H54 (cell line): ENCODE results near the gene VARS2.
"Not testable (repeated sequence)": the region's sequence is repeated elsewhere in the genome, so short reads cannot be mapped to it uniquely, and the experiment has no call there.

Source experiments
- DNase-seq: peaks from one replicate; pipeline ENCODE4 v3.0.0; 2011; ENCODE audit warnings: low spot score, mixed read lengths; ENCODE audit not compliant: insufficient read length
- FAIRE-seq: peaks from 3 replicates; lab custom pipeline; 2011; peaks lifted over from hg19 to GRCh38; lab: Jason Lieb, UNC
- POLR2A ChIP-seq: IDR thresholded peaks from 2 replicates; pipeline ENCODE4 v1.6.1; 2011; ENCODE audit warnings: low read depth, mild to moderate bottlenecking, low read length

The VARS2 gene

DNA sequence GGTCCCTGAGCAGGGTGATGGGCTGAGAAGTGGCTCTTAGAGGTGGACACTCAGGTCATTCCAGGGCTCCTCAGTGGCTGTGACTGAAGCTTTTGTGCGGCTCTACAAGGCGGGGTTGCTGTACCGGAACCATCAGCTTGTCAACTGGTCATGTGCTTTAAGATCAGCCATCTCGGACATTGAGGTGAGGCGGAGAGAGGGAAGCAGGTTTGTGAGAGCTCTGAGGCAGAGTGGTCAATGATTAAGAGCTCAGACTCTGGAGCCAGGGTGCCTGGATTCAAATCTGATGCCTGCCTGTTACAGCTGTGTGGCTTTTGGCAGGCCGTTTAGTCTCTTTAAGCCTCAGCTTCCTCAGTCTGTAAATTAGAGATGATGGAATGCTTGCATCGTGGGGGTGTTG is 3.0 kb downstream of the VARS2 start:
- DNase-seq (no peak), FAIRE-seq (no peak)
- no peak for TF ChIP-seq POLR2A

DNA sequence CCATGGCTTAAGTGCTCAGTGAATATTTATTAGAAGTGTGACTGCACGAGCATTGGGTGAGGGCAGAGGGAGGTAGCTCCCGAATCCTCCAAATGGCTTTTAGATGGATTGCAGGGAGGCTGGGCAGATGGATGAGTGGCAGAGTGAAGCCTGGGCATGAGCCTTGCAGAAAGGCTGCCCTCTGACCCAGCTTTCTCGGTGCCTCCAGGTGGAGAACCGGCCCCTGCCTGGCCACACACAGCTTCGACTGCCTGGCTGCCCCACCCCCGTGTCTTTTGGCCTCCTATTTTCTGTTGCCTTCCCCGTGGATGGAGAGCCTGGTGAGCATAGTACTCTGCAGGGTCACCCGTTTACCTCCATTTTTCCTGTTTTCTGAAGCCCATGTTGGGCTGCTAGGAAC is 3.4 kb downstream of the VARS2 start:
- DNase-seq (no peak), FAIRE-seq (no peak)

DNA sequence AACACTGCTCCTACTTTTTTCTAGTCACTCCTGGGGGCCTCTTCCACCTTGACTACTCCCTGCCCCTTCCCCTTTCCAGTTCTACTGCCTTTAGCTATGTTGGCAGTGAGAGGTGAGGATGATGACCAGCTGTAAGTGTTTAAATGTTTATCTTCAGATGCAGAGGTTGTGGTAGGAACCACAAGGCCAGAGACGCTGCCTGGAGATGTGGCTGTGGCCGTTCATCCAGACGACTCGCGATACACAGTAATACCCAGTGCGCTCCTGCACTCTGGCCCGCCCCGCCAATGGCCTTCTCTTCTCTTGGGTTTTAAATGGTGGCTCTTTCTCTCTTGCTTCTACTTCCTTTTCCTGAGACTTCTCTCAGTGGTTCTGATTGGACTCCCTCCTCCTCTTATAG is 4.6 kb downstream of the VARS2 start:
- DNase-seq = no peak
- no peak for TF ChIP-seq POLR2A
- FAIRE-seq = no peak

More for the DNA sequence above, 3.4 kb downstream of the VARS2 start:
- TF ChIP-seq POLR2A = no peak

DNA sequence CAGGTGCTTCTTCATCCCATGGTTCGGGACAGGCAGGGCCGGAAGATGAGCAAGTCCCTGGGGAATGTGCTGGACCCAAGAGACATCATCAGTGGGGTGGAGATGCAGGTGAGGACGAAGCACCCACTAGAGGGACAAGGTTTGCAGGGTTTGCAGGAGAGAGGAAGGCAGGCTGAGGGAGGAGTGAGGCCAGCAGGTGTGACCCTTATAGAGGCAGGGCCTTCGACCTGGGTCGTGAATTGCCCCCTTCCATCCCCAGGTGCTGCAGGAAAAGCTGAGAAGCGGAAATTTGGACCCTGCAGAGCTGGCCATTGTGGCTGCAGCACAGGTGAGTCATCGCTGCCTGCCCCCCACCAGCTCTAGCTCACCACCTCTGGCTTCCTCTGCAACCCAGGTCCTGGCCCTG is 8.4 kb downstream of the VARS2 start:
- no peak for TF ChIP-seq POLR2A
- DNase-seq (no peak), FAIRE-seq (no peak)

DNA sequence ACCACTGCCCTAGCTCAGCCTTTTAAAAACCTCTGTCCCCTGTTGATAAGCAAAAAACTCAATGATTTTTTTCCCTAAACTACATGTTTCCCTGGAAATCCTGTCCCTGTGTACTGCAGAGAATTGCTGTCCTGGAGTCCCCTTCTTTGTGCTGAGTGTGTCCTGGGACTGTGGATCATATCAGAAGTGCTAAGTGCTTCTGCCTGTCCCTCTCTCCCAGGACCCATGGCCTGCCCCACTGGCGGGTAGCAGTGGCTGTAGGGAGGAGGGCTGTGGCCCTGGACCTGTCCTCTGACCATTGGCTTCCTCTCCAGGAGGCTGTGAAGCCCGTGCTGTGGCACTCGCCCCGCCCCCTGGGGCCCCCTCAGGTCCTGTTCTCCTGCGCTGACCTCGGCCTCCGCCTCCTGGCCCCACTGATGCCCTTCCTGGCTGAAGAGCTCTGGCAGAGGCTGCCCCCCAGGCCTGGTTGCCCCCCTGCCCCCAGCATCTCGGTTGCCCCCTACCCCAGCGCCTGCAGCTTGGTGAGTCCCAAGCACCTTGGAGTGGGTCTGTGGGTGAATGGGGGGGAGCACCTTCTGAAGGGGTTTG is 10.1 kb downstream of the VARS2 start:
- DNase-seq, FAIRE-seq: not testable (repeated sequence)

DNA sequence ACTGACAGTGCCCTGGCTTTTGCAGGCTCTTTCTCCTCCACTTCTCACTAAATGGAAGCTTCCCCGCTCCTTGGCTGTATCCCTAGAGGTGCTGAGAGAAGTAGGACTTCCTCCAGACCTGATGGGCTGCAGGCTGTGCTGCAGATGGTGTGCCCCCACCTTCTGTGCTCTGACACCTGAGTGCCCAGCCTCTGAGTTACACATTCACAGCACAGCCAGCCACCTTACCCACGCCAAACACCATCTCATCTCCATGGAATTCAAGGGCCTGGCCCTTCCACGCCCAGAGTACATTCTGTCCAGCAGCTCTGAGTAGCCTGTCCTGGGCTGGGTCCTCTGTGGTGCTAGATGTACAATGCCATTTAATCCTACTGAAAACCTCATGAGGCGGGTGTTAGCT is 12.6 kb downstream of the VARS2 start:
- DNase-seq (peak; percentile 49), FAIRE-seq (no peak)
- no peak for TF ChIP-seq POLR2A

DNA sequence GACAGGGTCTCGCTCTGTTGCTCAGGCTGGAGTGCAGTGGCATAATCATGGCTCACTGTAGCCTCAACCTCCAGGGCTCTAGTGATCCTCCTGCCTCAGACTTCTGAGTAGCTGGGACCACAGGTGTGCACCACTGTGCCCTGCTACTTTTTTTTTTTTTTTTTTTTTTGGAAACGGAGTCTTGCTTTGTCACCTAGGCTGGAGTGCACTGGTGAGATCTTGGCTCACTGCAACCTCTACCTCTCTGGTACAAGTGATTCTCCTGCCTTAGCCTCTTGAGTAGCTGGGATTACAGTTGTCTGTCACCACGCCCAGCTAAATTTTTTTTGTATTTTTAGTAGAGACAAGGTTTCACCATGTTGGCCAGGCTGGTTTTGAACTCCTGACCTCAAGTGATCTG is 13.0 kb downstream of the VARS2 start:
- not testable (repeated sequence) for FAIRE-seq, DNase-seq

DNA sequence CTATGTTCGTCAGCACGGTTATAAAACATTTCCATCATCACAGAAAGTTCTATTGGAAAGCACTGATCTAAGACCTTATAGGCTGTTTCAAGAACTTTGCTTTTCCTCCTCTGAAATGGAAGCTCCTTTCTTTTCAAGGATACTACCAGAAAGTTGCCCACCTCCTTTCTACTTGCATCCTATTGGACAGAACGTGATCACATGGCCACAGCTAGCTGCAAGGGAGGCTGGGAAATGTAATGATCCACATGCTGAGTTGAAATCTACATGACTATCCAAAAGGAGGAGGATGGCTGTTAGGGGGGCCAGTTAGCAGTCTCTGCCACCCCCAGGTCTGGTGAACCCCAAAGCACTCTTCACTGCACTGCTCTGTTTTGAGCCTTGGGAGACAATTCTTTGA is 14.6 kb downstream of the VARS2 start:
- FAIRE-seq = no peak
- no peak for DNase-seq
- no peak for TF ChIP-seq POLR2A

DNA sequence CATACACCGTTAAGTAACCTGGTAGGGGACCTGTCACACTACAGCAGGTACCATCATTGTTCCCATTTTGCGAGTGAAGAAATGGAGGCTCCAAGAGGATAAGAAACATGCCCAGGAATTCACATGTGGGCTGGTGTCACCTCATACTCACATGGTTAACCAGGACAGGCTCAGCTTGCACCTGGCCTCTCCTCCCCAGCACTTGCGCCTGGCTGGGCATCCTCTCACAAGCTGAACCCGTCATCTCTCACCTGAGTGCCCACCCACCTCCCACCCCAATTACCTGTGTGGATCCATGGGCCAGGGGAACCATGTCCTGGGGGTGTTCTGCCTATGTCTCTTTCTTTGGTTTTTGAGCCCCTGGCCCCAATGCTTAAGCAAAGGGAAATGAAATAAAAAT is 16.5 kb downstream of the VARS2 start:
- TF ChIP-seq POLR2A = no peak
- no peak for DNase-seq
- FAIRE-seq = no peak

DNA sequence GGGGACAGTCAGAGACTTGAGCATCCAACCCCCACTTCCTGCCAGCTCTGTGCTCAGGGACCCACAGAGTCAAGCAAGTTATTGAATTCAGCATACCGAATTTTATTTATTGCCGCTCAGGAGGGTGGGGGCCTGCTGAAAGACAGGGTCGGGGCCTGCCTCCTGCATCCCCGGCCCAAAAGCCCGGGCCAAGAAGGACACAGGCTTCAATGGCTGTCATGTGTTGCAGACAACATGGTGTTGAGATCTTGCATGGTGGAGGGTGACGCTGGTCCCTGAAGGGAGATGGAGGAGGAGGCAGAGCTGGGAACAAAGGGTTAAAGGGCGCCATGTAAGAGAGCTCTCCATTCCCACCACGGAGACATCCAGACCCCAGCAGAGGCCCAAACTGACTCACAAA is 17.2 kb downstream of the VARS2 start:
- DNase-seq = no peak
- FAIRE-seq = no peak
- no peak for TF ChIP-seq POLR2A

DNA sequence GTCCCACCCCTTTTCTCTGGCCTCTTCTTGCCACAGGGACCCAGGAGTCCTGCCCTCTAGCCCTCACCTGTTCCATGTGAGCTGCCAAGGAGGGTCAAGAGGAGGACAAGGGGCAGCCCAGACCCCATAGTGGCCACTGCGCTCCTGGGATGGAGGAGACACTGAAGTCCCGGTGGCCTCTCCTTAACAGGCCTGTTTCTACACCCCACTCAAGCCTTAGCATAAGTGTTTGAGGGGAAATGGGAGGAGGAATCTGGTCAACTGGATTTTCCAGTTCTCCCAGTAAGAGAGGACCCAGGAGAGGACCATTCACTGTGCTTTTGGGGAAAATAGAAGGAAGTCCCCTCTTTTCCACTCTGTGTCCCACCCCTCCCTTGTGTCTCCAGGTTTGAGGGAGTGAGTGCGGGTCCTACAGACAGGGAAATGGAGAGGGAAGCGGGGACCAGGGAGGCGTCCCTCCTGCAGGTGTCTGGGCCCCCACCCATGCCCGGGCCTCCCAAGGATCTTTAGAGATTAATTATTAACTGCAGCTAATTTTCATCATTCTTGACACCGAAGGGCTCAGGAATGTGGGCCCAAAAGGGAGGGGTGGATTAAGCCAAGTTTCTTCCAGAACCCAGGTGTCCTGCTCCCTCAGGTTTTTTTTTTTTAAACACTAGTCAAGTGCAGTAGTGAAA is 18.1 kb downstream of the VARS2 start, which contains the start of gene SFTA2:
TSS of gene SFTA2 (minus strand) at position 202 of the 677 bp plus-strand sequence. CDS start at position 128, 74 bp downstream.
- no peak for TF ChIP-seq POLR2A
- DNase-seq (no peak), FAIRE-seq (no peak)

DNA sequence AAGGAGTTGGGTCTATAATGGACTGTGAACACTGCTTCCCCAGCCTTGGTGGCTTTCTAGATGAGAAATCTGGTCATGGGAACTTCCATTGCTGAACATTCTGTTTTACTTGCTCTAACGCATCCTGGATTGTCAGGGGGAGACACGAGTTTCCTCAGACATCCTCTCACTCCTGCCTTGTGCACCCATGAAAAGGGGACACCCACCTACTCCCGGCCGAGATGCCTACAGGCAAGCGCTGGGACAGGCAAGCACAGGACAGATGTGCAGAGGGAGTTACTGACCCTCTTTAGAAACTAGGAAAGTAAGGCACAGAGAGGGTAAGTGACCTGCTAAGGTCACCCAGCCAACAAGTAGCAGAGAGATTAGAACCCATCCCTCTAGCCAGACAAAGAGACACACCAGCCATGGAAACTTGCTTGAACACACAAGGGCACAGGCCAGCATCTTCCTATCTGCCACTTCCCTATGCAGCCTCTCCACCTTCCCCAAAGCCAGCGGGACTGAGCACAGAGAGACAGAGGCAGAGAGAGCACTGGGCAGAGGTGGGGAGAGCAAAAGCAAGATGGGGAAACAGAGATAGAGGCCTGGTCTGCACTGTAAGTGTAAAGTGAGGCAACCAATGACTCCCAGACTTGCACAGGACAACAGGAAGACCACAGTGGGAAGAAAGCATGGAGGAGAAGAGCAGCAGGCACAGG is 18.8 kb downstream of the VARS2 start:
- no peak for DNase-seq
- no peak for TF ChIP-seq POLR2A
- FAIRE-seq = no peak

DNA sequence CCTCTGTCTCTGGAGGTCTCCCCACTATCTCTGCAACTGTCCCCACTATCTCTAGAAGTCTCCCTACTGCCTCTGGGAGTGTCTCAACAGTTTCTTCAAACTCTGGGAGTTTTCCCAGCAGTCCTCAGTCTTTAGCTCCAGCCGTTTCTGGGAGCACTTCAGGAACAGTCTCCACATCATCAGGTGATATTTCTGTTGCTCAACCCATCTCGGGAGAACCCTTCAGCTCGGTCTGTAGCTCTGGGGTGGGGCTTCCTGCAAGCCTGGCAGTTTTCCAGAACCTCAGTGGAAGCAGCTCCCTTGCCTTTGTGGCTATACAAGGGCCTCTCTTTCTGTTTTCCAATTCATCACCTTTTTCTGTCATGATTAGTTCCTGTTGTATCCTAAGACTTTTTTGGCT is 21.0 kb downstream of the VARS2 start:
- FAIRE-seq (no peak), DNase-seq (no peak)
- no peak for TF ChIP-seq POLR2A

DNA sequence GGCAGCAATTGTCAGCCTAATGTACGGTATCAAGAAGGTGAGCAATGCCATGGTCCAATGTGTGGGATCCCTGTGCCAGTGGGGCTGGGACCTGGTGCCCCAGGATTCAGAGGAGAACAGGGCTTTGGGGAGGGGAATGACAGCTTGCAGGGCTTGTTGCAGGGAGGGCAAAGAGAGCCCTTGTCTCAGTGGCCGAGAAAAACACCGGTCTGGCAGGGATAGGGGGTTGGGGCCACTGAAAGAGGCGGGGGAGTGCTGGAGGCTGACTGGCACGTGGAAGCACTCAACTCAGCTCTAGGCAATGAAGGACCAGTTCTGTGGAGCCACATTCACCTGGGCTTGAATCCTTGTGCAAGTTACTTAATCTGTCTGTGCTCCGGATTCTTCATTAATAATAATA is 23.2 kb downstream of the VARS2 start:
- FAIRE-seq (no peak), DNase-seq (no peak)
- TF ChIP-seq POLR2A = no peak

DNA sequence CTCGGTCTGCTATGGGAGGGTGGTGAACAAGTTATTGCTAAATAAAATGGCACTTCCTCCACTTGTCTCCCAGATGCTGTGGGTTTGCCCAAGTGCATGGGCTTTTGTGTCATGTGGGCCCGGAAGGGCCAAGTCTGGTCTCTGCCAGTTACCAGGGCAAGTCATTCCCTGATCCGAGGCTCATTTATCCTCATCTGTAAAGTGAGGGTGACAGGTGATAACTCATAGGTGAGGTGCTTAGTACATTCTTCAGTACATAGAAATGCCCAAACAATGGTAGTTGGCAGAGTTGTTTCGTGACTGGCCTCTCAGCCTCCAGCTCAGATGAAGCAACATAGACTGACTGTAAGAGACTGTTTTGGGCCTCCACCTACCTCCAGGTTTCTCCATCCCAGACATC is 24.7 kb downstream of the VARS2 start:
- no peak for FAIRE-seq
- TF ChIP-seq POLR2A = no peak
- no peak for DNase-seq
